Endothelial cell of umbilical vein (primary cell): ENCODE measurements around the gene COQ8B. TPM values are rescaled to one million over a fixed set of nuclear protein-coding genes. Genes with fewer than 3 reads are reported as not detected.

ENCODE experiments used
- BruUV-seq: library from RNA; stranded (reverse); fragments of 400-500 nt; replicated peaks from 2 replicates; lab custom pipeline; 2021; lab: Mats Ljungman, UMichigan
- CTCF ChIA-PET: fragments of 300-600, 350-600 bp; sonication (Branson Sonifier 250); formaldehyde crosslinking; loops from one replicate; lab custom pipeline; 2021; ENCODE audit warnings: antibody characterized with exemption, inconsistent platforms; lab: Charles Lee
- POLR2A ChIA-PET: fragments of 300-600, 350-600 bp; sonication (Branson Sonifier 250); formaldehyde crosslinking; loops from one replicate; lab custom pipeline; 2021; ENCODE audit warnings: antibody characterized with exemption, inconsistent platforms; lab: Charles Lee
- DNase-seq: peaks from one replicate; pipeline ENCODE4 v3.0.0-alpha.2; 2011; ENCODE audit warnings: low read depth, low spot score
- FAIRE-seq: peaks from 2 replicates; lab custom pipeline; 2011; peaks lifted over from hg19 to GRCh38; lab: Jason Lieb, UNC
- H2AFZ ChIP-seq: 2 replicates; pipeline ENCODE4 v1.6.0; 2012; ENCODE audit warnings: low read depth, low read length, control low read depth, inconsistent platforms
- H3K27ac ChIP-seq: 2 replicates; pipeline ENCODE4 v1.5.1; 2011; ENCODE audit warnings: low read depth, mild to moderate bottlenecking, control low read depth, low read length, moderate library complexity; ENCODE audit not compliant: insufficient read depth
- H3K27me3 ChIP-seq, 2 experiments: 2 replicates each; pipeline versions ENCODE4 v1.6.0 to v1.6.1; 2011; ENCODE audit warnings: low read length in 2 of 2, mixed read lengths in 1 of 2; ENCODE audit not compliant: control insufficient read depth in 2 of 2, insufficient read depth in 2 of 2
- H3K36me3 ChIP-seq, 2 experiments: 2 replicates in 1 of 2; 3 replicates in 1 of 2; pipeline ENCODE4 v1.5.1; 2011; ENCODE audit warnings: low read length in 2 of 2, mild to moderate bottlenecking in 1 of 2, moderate library complexity in 1 of 2; ENCODE audit not compliant: control insufficient read depth in 2 of 2, insufficient read depth in 2 of 2; ENCODE audit errors: extremely low read depth in 1 of 2
- H3K4me1 ChIP-seq: 3 replicates; pipeline ENCODE4 v1.5.1; 2011; ENCODE audit warnings: mild to moderate bottlenecking, low read length; ENCODE audit not compliant: control insufficient read depth, insufficient read depth; ENCODE audit errors: extremely low read depth
- H3K4me2 ChIP-seq: 2 replicates; pipeline ENCODE4 v1.6.1; 2011; ENCODE audit warnings: low read length, control low read depth, mixed read lengths; ENCODE audit not compliant: insufficient read depth
- H3K4me3 ChIP-seq, 3 experiments: fragments of 200-600 bp in 1 of 3; sonication (generic), shearing (Covaris generic) in 1 of 3; replicated peaks in 1 of 3; 2 replicates each; pipeline ENCODE4 v1.5.1; 2011 to 2016; ENCODE audit warnings: control low read depth in 3 of 3, low read length in 3 of 3, mild to moderate bottlenecking in 2 of 3, inconsistent platforms in 1 of 3, low read depth in 1 of 3, moderate library complexity in 1 of 3; ENCODE audit not compliant: insufficient read depth in 1 of 3
- H3K79me2 ChIP-seq: 2 replicates; pipeline ENCODE4 v1.6.0; 2012; ENCODE audit warnings: low read length, inconsistent platforms; ENCODE audit not compliant: control insufficient read depth, insufficient read depth
- H3K9ac ChIP-seq: replicated peaks from 2 replicates; pipeline ENCODE3; 2011; ENCODE audit warnings: low read length, control low read depth; ENCODE audit not compliant: insufficient read depth; ENCODE audit errors: extremely low read depth
- H3K9me1 ChIP-seq: replicated peaks from 3 replicates; pipeline ENCODE4 v1.6.0; 2011; ENCODE audit warnings: mild to moderate bottlenecking, low read length; ENCODE audit not compliant: control insufficient read depth, insufficient read depth; ENCODE audit errors: extremely low read depth
- H3K9me3 ChIP-seq: replicated peaks from 2 replicates; pipeline ENCODE4 v1.5.1; 2012; ENCODE audit warnings: low read length, inconsistent platforms; ENCODE audit not compliant: control insufficient read depth, insufficient read depth
- H4K20me1 ChIP-seq: replicated peaks from 2 replicates; pipeline ENCODE3; 2011; ENCODE audit warnings: mild to moderate bottlenecking, low read length; ENCODE audit not compliant: control insufficient read depth, insufficient read depth; ENCODE audit errors: extremely low read depth
- FOS ChIP-seq: IDR thresholded peaks from 2 replicates; pipeline ENCODE4 v1.6.1; 2011; ENCODE audit warnings: mild to moderate bottlenecking, low read length, moderate library complexity, borderline replicate concordance; ENCODE audit not compliant: insufficient read depth
- GATA2 ChIP-seq: IDR thresholded peaks from 2 replicates; pipeline ENCODE4 v1.7.0; 2011; ENCODE audit warnings: low read depth, mild to moderate bottlenecking, moderate library complexity, mixed read lengths, low read length; ENCODE audit not compliant: insufficient read length, insufficient read depth
- JUN ChIP-seq: IDR thresholded peaks from 2 replicates; pipeline ENCODE4 v1.6.1; 2011; ENCODE audit warnings: borderline replicate concordance, low read depth; ENCODE audit not compliant: insufficient read length, insufficient read depth
- MAX ChIP-seq: IDR thresholded peaks from 2 replicates; pipeline ENCODE4 v1.6.1; 2011; ENCODE audit not compliant: insufficient read depth, insufficient read length
- POLR2A ChIP-seq: IDR thresholded peaks from 2 replicates; pipeline ENCODE4 v1.6.1; 2012; ENCODE audit warnings: low read depth, mild to moderate bottlenecking, control low read depth, low read length
- dilution Hi-C: fragments of 300-500 bp; cut with MboI; formaldehyde crosslinking; loops from one replicate; pipeline ENCODE4 v1.15.0; 2019; ENCODE audit warnings: low sequenced_read_pairs; ENCODE audit not compliant: extremely low pct_ligation_motif_present
- intact Hi-C: fragments of 100-400 bp; cut with micrococcal nuclease; formaldehyde crosslinking; loops from one replicate; pipeline ENCODE4 v1.10.0; 2022
- polyA plus RNA-seq, 4 experiments: library from polyadenylated mRNA; depleted of rRNA in 3 of 4; stranded (reverse) in 3 of 4; unstranded in 1 of 4; fragments of >200 nt; gene quantifications; 2 replicates each; pipeline versions ENCODE4 v1.2.1 to v1.2.3, GENCODE V29; 2011 to 2012; ENCODE audit warnings: missing spikeins in 1 of 4
- total RNA-seq: library from RNA; stranded (reverse); gene quantifications from 2 replicates; pipeline ENCODE4 v1.2.3, GENCODE V29; 2021

COQ8B gene
- total and polyA plus RNA-seq, 2 donors (not counting 3 experiments of a cell fraction or from before 2014, with no cell fraction given): 16.2 to 19.2 TPM

- Histone ChIP-seq H2AFZ (peak overlapping the region; percentile 90), H3K4me2 (peak overlapping the region; percentile 77), H3K9me3 (no peaks in the 10 kb centered on the region), H3K4me3 (peak overlapping the region in 2 of 3 experiments; percentile 44 to 63), H3K27ac (no peak overlapping the region), H3K9ac (peak overlapping the region; percentile 52), H3K36me3 (peaks cover 0 to 5% of the 10 kb centered on the region in 2 experiments), H4K20me1 (no peaks in the 10 kb centered on the region), H3K79me2 (no peaks in the 10 kb centered on the region), H3K4me1 (peaks cover 13% of the 10 kb centered on the region), H3K27me3 (no peaks in the 10 kb centered on the region), H3K9me1 (no peaks in the 10 kb centered on the region)
- DNase-seq (no peak), FAIRE-seq (no peak)
- CTCF ChIA-PET: interaction anchor here (0.6 to 6.2 kb wide), 34 partner anchors 10 to 598 kb away, joined by 3 to 70 read pairs (median 5); partner anchors contain the start of genes ACTMAP, COQ8B, EGLN2 and ITPKC
- POLR2A ChIA-PET: interaction anchor here (0.6 to 1.4 kb wide), 2 partner anchors 114 to 143 kb away, joined by 3 to 5 read pairs; partner anchors contain the start of gene RAB4B
- dilution Hi-C loops: no loop called here
- intact Hi-C loops: loop anchor here (1.0 kb wide), 5 partner anchors 51 to 480 kb away; partner anchors contain the start of gene ACTMAP
- BruUV-seq: no TSS peak
- no peak for TF ChIP-seq JUN
- TF ChIP-seq MAX: no peak
- peak; percentile 1 for TF ChIP-seq POLR2A
- TF ChIP-seq FOS: peak; percentile 17
- TF ChIP-seq GATA2: no peak
These were observed 52.7 kb downstream of the COQ8B start for GRCh38 chr19:40663695-40664692.
